SKM-1 (cell line): ENCODE measurements around the gene LRAT.
A peak's percentile ranks its signal among the peaks of the same experiment; 100 is the strongest.

Experiments used
- DNase-seq: peaks from one replicate; lab custom pipeline; 2025; ENCODE audit not compliant: unreplicated experiment; lab: John Stamatoyannopoulos, UW

Gene LRAT

DNA sequence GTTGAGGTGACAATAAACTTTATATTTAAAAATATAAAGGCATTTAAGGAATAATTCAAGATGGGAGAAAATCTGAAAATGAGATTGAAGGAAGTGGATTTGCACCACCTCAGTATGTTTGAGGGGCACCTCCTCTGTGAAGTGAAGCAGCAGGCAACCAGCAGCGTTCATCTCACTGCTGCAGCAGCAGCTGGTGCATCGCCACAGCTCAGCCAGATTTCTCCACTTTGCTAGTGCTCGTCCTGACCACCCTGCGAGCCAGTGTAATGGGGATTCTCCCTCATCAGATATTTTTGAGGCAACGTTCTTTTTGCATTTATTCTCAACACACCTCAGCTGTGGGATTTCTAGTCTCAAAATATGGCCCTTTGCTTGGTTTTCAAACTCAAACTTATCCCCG lies 13.9 kb downstream of the LRAT start:
- no peak for DNase-seq

DNA sequence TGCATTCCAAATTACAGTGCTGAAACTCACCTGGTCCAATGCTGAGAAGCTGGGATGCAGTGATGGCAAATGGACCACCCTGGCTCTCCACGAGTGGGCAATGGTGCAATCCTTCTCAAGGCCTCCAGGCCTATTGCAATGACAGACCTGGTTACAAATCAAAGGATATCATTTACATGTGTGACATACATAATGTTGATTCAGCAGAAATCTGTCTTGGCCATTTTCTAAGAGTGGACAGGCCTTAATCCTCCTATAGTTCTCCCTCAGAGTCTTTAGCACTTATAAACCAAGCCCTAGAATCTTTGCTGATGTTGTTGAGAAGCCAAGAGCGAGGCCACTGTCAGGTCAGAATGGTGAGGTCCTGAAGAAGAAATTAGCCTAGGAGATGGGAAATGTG lies 17.1 kb downstream of the LRAT start:
- DNase-seq, result no peak

DNA sequence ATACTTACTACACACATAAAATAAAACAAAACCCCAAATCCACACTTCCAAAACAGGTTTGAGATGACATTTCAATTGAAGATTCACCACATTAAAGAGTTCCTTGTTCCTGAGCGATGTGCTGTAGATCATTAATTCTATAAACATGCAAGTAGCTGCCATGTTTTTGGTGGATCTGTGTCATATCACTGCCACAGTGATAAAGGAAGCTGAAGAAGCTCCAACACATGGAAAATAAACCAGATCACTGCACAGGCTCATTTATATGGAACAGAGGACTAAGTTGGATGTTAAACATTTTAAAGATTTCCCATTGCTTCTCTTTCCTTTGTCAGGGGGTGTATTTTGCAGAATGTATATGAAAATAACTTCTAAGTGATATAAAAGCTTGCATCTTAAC lies 34.5 kb downstream of the LRAT start:
- no peak for DNase-seq

- peak; percentile 6 for DNase-seq
Measured at GRCh38 chr4:154779362-154779947, 35.7 kb downstream of the LRAT start.

DNA sequence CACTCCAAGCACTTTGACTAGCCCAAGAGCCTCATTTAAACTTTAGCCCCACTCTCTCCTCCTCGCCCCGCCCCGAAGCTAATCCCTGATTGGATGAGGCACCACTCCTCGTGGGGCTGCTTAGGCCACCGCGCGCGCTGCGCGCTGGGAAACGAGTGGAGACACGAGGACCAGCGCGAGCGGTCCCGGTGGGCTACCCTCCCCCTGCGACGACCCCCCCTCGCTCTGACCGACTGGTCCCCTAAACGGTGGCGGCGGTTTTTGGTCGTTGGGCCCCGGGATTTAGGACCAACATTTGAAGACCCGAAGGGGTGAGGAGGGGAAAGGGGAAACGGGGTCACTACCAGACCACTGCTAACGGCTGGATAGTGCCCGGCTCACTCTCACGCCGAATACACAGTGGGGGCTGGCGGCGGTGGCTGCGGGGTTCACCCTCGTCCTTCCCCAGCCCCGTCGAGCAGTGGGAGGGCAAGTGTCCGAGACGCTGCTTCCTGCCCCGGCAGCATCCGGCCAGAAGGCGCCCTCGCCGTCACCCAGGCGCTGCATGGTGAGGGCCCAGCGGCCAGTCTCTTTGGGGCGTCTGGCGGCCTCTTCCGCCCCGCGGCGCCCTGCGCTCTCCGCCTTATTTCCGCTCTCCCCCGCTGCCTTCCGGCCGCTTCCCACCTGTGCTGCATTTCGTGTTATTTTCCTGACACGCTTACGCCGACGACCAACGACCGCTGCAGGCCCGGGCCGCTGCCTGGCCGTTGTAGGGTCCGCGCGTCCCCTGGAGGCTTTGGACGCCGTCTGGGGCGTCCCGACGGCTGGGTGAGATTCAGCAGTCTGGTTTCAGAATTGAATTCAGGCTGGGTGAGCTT lies 37.6 kb downstream of the LRAT start, which contains the start of gene RBM46:
RBM46 (plus strand) TSS at position 147 of the 857 bp plus-strand sequence. CDS start 15,481 bp downstream, outside the sequence.
- DNase-seq, result no peak

GRCh38 chr4:154781983-154782293 lies 38.1 kb downstream of the LRAT start:
- no peak for DNase-seq
